NB4 (cell line): Measurements from ENCODE around the gene LCTL.
"Not testable (repeated sequence)": the region's sequence is repeated elsewhere in the genome, so short reads cannot be mapped to it uniquely, and the experiment has no call there.

Source experiments
- DNase-seq: peaks from one replicate; pipeline ENCODE4 v3.0.0; 2010; ENCODE audit warnings: low read depth
- H3K4me3 ChIP-seq: one replicate; pipeline ENCODE4 v1.5.1; 2011; ENCODE audit warnings: mild to moderate bottlenecking, low read depth, low read length, moderate library complexity
- MYC ChIP-seq: IDR thresholded peaks from 2 replicates; pipeline ENCODE4 v1.6.1; 2011; ENCODE audit warnings: low read depth, low read length
- POLR2A ChIP-seq: IDR thresholded peaks from 2 replicates; pipeline ENCODE4 v1.6.1; 2011; ENCODE audit warnings: mild to moderate bottlenecking; ENCODE audit not compliant: insufficient read length; ENCODE audit errors: extremely low read depth
- TF ChIP-seq, protein P1 (sequence below): IDR thresholded peaks from 2 replicates; pipeline ENCODE4 v1.6.1; 2011; ENCODE audit warnings: low read depth, low read length
- TF ChIP-seq, protein P2 (sequence below): IDR thresholded peaks from one replicate; pipeline ENCODE4 v1.5.1; 2012; ENCODE audit warnings: low read depth, low read length

Gene LCTL

DNA sequence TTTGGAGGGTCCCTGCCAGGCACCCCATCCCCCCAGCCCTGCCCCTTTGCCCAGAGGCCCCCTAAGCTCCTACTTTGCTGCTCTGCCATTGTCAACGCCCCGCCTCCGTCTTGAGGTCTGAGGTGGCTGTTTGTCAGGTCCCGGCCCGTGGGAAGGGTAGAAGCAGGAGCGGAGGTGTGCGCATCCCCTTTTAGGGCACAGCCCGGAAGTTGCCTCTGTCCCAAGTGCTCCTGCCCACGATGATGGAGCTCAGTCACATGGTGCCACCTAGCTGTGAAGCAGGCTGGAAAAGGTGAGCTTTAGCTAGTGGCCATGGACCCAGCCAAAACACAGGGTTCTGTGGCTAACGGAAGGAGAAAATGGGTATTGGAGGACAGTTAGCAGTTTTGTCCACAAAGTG is 28.5 kb upstream of the LCTL start:
- DNase-seq, result no peak
- no peak overlapping the region for H3K4me3 ChIP-seq
- TF ChIP-seq MYC, result no peak
- TF ChIP-seq, protein P1, sequence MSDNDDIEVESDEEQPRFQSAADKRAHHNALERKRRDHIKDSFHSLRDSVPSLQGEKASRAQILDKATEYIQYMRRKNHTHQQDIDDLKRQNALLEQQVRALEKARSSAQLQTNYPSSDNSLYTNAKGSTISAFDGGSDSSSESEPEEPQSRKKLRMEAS, result no peak
- TF ChIP-seq, protein P2, sequence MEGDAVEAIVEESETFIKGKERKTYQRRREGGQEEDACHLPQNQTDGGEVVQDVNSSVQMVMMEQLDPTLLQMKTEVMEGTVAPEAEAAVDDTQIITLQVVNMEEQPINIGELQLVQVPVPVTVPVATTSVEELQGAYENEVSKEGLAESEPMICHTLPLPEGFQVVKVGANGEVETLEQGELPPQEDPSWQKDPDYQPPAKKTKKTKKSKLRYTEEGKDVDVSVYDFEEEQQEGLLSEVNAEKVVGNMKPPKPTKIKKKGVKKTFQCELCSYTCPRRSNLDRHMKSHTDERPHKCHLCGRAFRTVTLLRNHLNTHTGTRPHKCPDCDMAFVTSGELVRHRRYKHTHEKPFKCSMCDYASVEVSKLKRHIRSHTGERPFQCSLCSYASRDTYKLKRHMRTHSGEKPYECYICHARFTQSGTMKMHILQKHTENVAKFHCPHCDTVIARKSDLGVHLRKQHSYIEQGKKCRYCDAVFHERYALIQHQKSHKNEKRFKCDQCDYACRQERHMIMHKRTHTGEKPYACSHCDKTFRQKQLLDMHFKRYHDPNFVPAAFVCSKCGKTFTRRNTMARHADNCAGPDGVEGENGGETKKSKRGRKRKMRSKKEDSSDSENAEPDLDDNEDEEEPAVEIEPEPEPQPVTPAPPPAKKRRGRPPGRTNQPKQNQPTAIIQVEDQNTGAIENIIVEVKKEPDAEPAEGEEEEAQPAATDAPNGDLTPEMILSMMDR, result no peak
- TF ChIP-seq POLR2A, result no peak

DNA sequence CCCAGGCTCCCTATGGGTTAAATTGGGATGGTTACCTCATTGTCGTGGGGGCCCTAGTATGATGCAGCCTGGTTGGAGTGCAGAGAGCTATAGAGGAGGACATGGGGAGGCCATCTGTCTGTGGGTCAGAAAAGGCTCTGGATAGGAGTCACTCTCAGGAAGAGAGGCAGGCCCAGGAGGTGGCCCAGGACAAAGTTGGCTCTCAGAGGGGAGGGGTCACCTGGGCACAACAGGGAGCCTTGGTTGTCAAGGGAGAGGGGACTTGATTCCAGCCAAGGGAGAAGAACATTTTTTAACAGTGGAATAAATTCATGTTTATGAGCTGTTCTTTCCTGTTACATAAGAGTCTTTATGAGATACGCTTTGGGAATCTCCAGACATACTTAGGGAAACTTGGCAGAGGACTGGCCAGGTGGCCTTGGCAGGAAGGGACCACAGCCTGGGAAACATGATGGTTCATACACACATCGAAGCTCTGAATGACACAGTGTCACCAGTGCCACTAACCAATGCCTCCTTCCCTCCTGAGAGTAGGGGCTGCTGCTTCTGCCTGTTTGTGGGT is 27.5 kb upstream of the LCTL start:
- H3K4me3 ChIP-seq, result no peak overlapping the region
- TF ChIP-seq, protein P1, result no peak
- TF ChIP-seq MYC (no peak), POLR2A (no peak)
- TF ChIP-seq, protein P2, result no peak
- no peak for DNase-seq

DNA sequence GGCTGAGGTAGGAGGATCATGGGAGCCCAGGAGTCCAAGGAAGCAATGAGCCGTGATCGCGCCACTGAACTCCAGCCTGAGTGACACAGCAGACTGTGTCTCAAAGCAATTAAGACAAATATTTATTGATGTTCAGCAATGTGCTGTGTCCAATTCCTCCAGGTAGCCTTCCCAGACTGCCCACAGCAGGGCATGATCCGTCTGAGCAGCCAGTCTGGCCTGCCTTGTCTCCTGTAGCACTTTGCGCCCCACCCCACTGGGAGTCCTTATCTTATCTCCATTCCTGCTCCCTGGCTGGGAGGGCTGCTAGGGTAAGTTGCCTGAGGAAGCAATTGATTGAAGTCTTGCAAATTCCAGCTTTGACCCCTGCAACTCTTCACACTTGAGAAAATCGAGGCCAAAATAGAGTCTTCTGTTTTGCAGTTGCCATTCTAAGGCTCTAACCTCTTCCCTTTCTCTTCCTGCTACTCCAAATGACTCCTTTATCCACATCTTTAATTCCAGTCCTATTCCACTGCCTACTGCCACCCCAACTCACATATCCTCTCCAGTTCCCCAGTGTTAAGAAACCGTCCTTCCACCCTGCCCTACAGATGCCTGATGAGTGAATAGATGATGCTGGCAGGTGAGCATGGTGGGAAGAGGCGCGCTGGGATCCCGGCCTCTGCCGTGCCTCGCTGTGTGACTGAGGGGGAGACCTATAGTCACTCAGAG is 26.9 kb upstream of the LCTL start:
- TF ChIP-seq, protein P1, result no peak
- TF ChIP-seq POLR2A, result no peak
- DNase-seq, result no peak
- no peak overlapping the region for H3K4me3 ChIP-seq

DNA sequence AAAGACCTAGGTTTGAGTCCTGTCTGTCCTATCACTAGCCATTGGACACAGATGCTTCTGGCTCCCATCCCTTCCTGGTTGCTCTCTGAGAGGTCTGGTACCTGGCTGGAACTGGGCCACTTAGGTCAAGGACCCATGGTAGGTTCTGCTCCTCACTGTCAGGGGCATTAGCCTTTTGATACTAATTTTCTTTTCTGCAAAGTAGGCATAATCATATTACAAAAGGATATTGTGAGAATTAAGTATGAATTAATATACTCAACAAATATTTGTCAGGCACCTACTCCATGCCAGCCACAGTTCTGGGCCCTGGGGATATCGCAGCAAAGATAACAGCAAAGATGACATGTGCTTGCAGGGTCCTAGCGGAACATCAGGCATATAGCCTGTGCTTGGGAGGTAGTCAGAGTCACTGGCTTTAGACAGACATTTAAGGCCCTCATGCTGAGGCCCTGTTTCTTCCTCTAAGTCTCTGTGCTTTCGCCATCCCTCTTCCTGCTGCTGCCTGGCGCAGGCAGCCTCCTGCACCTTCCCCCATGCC is 25.6 kb upstream of the LCTL start:
- no peak overlapping the region for H3K4me3 ChIP-seq
- TF ChIP-seq POLR2A (no peak), MYC (no peak)
- TF ChIP-seq, protein P1, result no peak
- TF ChIP-seq, protein P2, result no peak
- DNase-seq, result no peak

DNA sequence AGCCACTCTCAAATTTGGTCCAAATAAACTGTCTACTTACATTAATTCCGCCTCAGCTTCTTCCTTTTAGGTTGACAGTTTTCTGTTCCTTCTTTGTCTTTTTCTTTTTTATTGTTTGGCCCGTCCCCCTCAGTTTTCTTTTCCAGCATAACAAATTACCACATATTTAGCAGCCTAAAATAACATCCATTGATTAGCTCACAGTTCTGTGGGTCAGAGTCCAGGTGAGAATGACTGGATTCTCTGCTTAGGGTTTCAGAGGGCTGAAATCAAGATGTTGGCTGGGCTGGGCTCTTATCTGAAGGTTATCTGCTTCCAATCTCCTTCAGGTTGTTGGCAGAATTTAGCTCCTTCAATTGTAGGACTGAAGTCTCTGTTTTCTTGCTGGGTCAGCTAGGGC is 24.6 kb upstream of the LCTL start:
- no peak overlapping the region for H3K4me3 ChIP-seq
- DNase-seq, result no peak
- no peak for TF ChIP-seq POLR2A
- TF ChIP-seq, protein P2, result no peak
- TF ChIP-seq, protein P1, result no peak
- no peak for TF ChIP-seq MYC

DNA sequence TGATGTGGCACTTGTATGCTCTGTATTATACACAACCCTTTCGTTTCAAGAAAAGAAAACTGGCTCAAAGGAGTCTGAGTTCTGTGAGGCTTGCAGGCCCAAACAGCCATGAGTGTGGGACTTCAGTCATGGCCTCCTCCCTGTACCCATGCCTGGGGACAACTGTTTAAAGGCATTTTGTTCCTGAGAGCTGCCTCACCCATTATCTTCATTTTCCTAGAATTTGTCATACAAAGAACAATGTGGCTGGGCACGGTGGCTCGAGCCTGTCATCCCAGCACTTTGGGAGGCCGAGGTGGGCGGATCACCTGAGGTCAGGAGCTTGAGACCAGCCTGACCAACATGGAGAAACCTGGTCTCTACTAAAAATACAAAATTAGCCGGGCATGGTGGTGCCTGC is 23.6 kb upstream of the LCTL start:
- not testable (repeated sequence) for DNase-seq

More for the DNA sequence above, 23.6 kb upstream of the LCTL start:
- H3K4me3 ChIP-seq, result not testable (repeated sequence)
